WI38 (cell line): Measurements from ENCODE around the gene C19orf85.
A peak's percentile ranks its signal among the peaks of the same experiment; 100 is the strongest.
"Not testable (repeated sequence)": the region's sequence is repeated elsewhere in the genome, so short reads cannot be mapped to it uniquely, and the experiment has no call there.

Experiments used
- H3K4me3 ChIP-seq: 2 replicates; pipeline ENCODE4 v1.5.1; 2011; ENCODE audit warnings: low read depth, mild to moderate bottlenecking, control low read depth, low read length
- CTCF ChIP-seq: IDR thresholded peaks from 2 replicates; pipeline ENCODE4 v1.5.1; 2012; ENCODE audit warnings: low read depth, mild to moderate bottlenecking, control low read depth, low read length

C19orf85 gene

DNA sequence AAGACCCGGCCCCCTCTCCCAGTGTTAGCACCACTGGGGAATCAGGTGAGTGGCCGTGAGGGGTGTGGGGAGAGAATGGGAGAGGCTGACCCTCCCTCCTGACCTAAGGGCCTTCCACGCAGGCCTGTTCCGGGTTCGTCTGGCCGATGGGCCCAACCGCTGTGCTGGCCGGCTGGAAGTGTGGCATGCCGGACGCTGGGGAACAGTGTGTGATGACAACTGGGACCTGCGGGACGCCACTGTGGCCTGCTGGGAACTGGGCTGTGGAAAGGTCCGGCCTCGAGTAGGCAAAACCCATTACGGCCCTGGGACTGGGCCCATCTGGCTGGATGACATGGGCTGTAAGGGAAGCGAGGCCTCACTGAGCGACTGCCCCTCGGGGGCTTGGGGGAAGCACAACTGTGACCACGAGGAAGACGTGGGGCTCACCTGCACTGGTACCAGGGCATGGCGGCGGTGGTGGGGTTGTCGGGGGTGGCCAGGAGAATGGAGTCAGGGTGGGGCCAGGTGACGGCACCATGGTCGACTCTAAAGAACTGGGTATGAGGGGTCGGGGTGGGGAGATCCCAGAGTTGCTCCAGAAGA is 35.9 kb upstream of the C19orf85 start:
- TF ChIP-seq CTCF, result no peak
- H3K4me3 ChIP-seq, result no peak overlapping the region

- no peak overlapping the region for H3K4me3 ChIP-seq
- no peak for TF ChIP-seq CTCF
These were observed 33.8 kb upstream of the C19orf85 start for GRCh38 chr19:55498246-55498840.

DNA sequence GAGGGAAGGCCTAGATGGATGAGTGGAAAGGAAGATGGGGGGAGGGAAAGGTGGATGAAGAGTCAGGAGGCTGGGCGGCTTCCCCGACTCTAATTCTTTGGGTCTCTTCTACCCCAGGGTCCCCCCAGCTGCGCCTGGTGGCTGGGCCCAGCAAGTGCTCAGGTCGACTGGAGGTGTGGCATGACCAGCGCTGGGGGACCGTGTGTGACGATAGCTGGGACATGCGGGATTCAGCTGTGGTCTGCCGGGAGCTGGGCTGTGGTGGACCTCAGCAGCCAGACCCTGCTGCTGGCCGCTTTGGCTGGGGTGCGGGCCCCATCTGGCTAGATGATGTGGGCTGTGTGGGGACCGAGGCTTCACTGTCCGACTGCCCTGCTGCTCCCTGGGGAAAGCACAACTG is 33.2 kb upstream of the C19orf85 start:
- TF ChIP-seq CTCF, result no peak
- no peak overlapping the region for H3K4me3 ChIP-seq

GRCh38 chr19:55496820-55497219 is 32.3 kb upstream of the C19orf85 start:
- H3K4me3 ChIP-seq, result not testable (repeated sequence)

GRCh38 chr19:55495646-55496349 is 31.2 kb upstream of the C19orf85 start:
- H3K4me3 ChIP-seq, result no peak overlapping the region
- no peak for TF ChIP-seq CTCF

GRCh38 chr19:55494172-55494761 is 29.7 kb upstream of the C19orf85 start:
- TF ChIP-seq CTCF, result no peak
- peak overlapping the region; percentile 28 for H3K4me3 ChIP-seq

- no peak for TF ChIP-seq CTCF
- peak overlapping the region; percentile 28 for H3K4me3 ChIP-seq
These were observed 29.2 kb upstream of the C19orf85 start for GRCh38 chr19:55493645-55494171.
